Measurements from ENCODE around the gene FAM229B.

DNA sequence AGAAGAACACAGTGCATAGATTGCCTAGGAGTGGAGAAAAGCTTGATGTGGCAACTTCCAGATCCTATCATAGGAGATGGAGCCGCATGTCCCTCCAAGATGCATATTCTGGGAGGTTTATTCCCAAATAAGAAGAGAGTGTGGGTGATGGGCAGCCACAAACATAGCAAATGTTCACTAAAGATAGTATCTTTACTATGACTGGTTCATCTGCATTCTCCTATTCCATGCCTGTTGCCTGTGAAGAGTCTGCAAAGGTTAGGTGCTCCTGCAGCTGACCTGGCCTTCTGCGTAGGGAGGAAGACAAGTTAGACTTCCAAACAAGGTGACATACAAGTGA is 48.0 kb upstream of the FAM229B start:
- TF ChIP-seq EP300 (IDR thresholded peaks at IDR 0.05), result no peak
- TF ChIP-seq, protein P1, sequence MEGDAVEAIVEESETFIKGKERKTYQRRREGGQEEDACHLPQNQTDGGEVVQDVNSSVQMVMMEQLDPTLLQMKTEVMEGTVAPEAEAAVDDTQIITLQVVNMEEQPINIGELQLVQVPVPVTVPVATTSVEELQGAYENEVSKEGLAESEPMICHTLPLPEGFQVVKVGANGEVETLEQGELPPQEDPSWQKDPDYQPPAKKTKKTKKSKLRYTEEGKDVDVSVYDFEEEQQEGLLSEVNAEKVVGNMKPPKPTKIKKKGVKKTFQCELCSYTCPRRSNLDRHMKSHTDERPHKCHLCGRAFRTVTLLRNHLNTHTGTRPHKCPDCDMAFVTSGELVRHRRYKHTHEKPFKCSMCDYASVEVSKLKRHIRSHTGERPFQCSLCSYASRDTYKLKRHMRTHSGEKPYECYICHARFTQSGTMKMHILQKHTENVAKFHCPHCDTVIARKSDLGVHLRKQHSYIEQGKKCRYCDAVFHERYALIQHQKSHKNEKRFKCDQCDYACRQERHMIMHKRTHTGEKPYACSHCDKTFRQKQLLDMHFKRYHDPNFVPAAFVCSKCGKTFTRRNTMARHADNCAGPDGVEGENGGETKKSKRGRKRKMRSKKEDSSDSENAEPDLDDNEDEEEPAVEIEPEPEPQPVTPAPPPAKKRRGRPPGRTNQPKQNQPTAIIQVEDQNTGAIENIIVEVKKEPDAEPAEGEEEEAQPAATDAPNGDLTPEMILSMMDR (IDR thresholded peaks at IDR 0.05), result no peak
